GM12892 (cell line): ENCODE data around the gene LSM3.

Experiments
- POLR2A ChIP-seq: IDR thresholded peaks from 2 replicates; pipeline ENCODE4 v1.6.1; 2011; ENCODE audit warnings: low read depth, low read length, control low read depth
- POLR2AphosphoS5 ChIP-seq: IDR thresholded peaks from 2 replicates; pipeline ENCODE4 v1.6.1; 2011; ENCODE audit warnings: low read depth, low read length, control low read depth

DNA sequence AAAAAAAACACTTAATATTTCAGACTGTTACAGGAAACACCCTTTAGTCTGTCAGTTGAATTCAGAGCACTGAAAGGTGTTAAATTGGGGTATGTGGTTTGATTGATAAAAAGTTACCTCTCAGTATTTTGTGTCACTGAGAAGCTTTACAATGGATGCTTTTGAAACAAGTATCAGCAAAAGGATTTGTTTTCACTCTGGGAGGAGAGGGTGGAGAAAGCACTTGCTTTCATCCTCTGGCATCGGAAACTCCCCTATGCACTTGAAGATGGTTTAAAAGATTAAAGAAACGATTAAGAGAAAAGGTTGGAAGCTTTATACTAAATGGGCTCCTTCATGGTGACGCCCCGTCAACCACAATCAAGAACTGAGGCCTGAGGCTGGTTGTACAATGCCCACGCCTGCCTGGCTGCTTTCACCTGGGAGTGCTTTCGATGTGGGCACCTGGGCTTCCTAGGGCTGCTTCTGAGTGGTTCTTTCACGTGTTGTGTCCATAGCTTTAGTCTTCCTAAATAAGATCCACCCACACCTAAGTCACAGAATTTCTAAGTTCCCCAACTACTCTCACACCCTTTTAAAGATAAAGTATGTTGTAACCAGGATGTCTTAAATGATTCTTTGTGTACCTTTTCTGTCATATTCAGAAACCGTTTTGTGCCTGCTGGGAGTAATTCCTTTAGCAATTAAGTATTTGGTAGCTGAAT lies 35.9 kb upstream of the LSM3 start:
- TF ChIP-seq POLR2AphosphoS5 (no peak), POLR2A (no peak)
